ENCODE results near the gene LIMS2.

DNA sequence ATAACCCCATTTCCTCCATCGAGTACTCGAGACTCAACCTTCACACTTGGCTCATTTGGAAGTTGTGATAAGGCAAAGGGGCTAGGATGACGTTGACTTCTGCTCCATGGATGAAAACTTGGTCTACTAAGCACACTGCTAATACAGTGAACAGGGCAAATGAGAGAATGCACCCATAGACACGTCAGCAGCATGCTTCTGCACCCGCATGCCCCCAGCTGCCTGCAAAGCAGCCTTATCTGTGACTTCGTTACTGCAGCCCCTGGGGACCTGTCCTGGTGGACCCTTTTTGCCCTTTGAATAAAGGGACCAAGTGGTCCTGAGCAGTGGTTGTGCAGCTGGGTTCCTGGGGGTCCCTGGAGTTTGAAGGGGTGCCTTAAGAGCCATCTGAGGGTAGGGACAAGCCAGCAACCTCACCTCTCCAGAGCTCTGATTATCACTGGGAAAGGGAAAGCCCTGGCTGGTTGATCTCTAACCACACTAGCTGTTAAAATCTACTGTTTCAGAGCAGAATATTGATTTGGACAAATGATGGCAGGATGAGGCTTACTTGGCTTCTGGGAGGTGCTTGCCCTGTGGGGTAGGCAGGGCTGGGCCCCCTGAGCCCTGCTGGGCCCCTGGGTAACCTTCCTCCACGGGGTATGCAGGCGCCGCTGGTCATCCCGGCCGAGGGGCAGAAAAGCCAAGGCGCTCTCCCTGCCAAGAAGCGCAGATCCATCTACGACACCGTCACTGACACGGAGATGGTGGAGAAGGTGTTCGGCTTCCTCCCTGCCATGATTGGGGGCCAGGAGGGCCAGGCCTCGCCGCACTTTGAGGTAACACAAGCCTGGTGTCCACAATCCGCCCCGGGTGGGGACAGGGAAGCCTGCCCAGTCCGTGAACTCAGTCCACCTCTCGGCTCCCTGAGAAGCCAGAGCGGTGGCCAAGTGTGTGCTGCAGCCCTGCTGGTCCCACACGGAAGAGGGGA, 67.0 kb downstream of the LIMS2 start:
- TF ChIP-seq POLR2AphosphoS5 (IDR thresholded peaks at IDR 0.05; ENCODE audit: insufficient read depth, low read depth, low read length) (no peak), EZH2 (IDR thresholded peaks at IDR 0.05; ENCODE audit: borderline replicate concordance, low read depth, low read length, severe bottlenecking) (no peak), GATA2 (IDR thresholded peaks at IDR 0.05; ENCODE audit: insufficient read depth, insufficient read length, low read depth, low read length) (no peak), POLR2A (IDR thresholded peaks at IDR 0.05; ENCODE audit: low read depth, low read length) (no peak), FOS (IDR thresholded peaks at IDR 0.05; ENCODE audit: borderline replicate concordance, insufficient read depth, low read length) (no peak)
- TF ChIP-seq, protein P1, sequence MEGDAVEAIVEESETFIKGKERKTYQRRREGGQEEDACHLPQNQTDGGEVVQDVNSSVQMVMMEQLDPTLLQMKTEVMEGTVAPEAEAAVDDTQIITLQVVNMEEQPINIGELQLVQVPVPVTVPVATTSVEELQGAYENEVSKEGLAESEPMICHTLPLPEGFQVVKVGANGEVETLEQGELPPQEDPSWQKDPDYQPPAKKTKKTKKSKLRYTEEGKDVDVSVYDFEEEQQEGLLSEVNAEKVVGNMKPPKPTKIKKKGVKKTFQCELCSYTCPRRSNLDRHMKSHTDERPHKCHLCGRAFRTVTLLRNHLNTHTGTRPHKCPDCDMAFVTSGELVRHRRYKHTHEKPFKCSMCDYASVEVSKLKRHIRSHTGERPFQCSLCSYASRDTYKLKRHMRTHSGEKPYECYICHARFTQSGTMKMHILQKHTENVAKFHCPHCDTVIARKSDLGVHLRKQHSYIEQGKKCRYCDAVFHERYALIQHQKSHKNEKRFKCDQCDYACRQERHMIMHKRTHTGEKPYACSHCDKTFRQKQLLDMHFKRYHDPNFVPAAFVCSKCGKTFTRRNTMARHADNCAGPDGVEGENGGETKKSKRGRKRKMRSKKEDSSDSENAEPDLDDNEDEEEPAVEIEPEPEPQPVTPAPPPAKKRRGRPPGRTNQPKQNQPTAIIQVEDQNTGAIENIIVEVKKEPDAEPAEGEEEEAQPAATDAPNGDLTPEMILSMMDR (IDR thresholded peaks at IDR 0.05; ENCODE audit: extremely low read depth in 1 of 2, insufficient read depth in 1 of 2, low read depth in 1 of 2, low read length in 2 of 2), result no peak
- TF ChIP-seq, protein P2, sequence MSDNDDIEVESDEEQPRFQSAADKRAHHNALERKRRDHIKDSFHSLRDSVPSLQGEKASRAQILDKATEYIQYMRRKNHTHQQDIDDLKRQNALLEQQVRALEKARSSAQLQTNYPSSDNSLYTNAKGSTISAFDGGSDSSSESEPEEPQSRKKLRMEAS (IDR thresholded peaks at IDR 0.05; ENCODE audit: insufficient read depth, insufficient read length), result no peak
